Thyroid gland (tissue), 4 donors: Measurements from ENCODE around the gene LMBRD1.

ENCODE experiments used
- CTCF ChIP-seq, 6 experiments: fragments of 200-600 bp in 3 of 6; fragments of 450-650 bp in 3 of 6; sonication (generic) in 3 of 6; IDR thresholded peaks; one replicate each; pipeline ENCODE4 v1.5.1; 2016 to 2019; ENCODE audit warnings: antibody characterized with exemption in 6 of 6, mild to moderate bottlenecking in 2 of 6, inconsistent platforms in 1 of 6, moderate library complexity in 1 of 6
- POLR2A ChIP-seq, 2 donors: fragments of 450-650 bp; IDR thresholded peaks; one replicate each; pipeline ENCODE4 v1.6.1; 2017; ENCODE audit warnings: antibody characterized with exemption in 2 of 2, mild to moderate bottlenecking in 2 of 2, moderate library complexity in 1 of 2

- TF ChIP-seq CTCF (IDR thresholded peaks at IDR 0.05) = no peak
- no peak for TF ChIP-seq POLR2A (IDR thresholded peaks at IDR 0.05)
Observed at GRCh38 chr6:69704916-69705315, 91.9 kb downstream of the LMBRD1 start.
